PC-3 (cell line): ENCODE data around the gene PIAS3.

Experiments
- CTCF ChIP-seq: fragments of 300-600 bp; sonication (generic); conservative IDR thresholded peaks from 2 replicates; pipeline ENCODE4 v1.5.1; 2017; ENCODE audit warnings: antibody characterized with exemption, low read depth, mild to moderate bottlenecking, low read length
- EZH2phosphoT487 ChIP-seq: fragments of 300-600 bp; sonication (generic); IDR thresholded peaks from 2 replicates; pipeline ENCODE4 v1.6.1; 2018; ENCODE audit warnings: mild to moderate bottlenecking, antibody characterized with exemption, low read length, borderline replicate concordance

GRCh38 chr1:145857170-145857569 is 1.7 kb downstream of the PIAS3 start:
- TF ChIP-seq CTCF = no peak
- no peak for TF ChIP-seq EZH2phosphoT487
